Skeletal muscle satellite cell (primary cell): ENCODE data around the gene NDUFS5.

Experiments used
- H3K27me3 ChIP-seq: 2 replicates; pipeline ENCODE4 v1.7.0; 2013; ENCODE audit warnings: low read length; ENCODE audit not compliant: control insufficient read depth, insufficient read depth
- H3K36me3 ChIP-seq: 2 replicates; pipeline ENCODE4 v1.7.0; 2013; ENCODE audit warnings: mild to moderate bottlenecking, control low read depth, low read length; ENCODE audit not compliant: insufficient read depth
- H3K4me1 ChIP-seq: 2 replicates; pipeline ENCODE4 v1.7.0; 2013; ENCODE audit warnings: low read length; ENCODE audit not compliant: control insufficient read depth, insufficient read depth
- H3K4me2 ChIP-seq: 2 replicates; pipeline ENCODE4 v1.7.0; 2013; ENCODE audit warnings: mild to moderate bottlenecking, low read length
- H3K4me3 ChIP-seq: 2 replicates; pipeline ENCODE4 v1.7.0; 2013; ENCODE audit warnings: low read length
- H3K9ac ChIP-seq: 2 replicates; pipeline ENCODE4 v1.7.0; 2013; ENCODE audit warnings: mild to moderate bottlenecking, low read depth, low read length, moderate library complexity
- H3K9me3 ChIP-seq: replicated peaks from 2 replicates; pipeline ENCODE4 v1.7.0; 2013; ENCODE audit warnings: mild to moderate bottlenecking, control low read depth, low read length

NDUFS5 gene

DNA sequence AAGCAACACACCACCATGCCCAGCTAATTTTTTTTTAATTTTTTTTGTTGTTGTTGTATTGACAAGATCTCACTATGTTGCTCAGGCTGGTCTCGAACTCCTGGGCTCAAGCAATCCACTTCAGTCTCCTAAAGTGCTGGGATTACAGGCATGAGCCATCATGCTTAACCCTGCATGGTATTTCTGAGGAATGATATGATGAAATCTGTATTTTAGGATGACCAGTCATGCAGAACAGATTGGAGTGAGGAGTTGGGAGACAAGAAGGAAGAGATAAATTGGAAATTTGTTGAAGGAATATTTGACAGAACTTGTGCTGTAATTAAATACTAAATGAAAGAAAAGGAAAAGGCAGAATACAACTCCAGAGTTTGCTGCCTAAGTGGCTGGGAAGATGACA, 4.7 kb upstream of the NDUFS5 start:
- no peaks in the 10 kb centered on the region for H3K27me3 ChIP-seq
- no peaks in the 10 kb centered on the region for H3K36me3 ChIP-seq
- H3K4me2 ChIP-seq = no peak overlapping the region
- peaks cover 6% of the 10 kb centered on the region for H3K4me1 ChIP-seq
- H3K4me3 ChIP-seq = no peak overlapping the region
- H3K9ac ChIP-seq = no peak overlapping the region
- H3K9me3 ChIP-seq = no peaks in the 10 kb centered on the region

DNA sequence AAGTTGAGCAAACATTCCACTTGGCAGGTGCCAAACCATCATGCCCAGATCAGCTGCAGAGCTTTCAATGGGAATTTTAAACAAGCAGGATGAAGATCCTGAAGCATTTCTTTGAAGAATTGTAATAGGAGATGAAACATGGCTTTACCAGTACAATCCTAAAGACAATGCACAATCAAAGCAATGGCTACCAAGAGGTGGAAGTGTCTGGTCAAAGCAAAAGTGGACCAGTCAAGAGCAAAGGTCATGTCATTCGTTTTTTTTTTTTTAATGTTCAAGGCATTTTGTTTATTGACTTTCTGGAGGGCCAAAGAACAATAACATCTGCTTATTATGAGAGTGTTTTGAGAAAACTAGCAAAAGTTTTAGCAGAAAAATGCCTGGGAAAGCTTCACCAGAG, 3.0 kb upstream of the NDUFS5 start:
- H3K4me3 ChIP-seq = no peak overlapping the region
- peaks cover 6% of the 10 kb centered on the region for H3K4me1 ChIP-seq
- no peaks in the 10 kb centered on the region for H3K9me3 ChIP-seq
- H3K36me3 ChIP-seq = no peaks in the 10 kb centered on the region
- H3K27me3 ChIP-seq = no peaks in the 10 kb centered on the region
- H3K9ac ChIP-seq = no peak overlapping the region
- no peak overlapping the region for H3K4me2 ChIP-seq

DNA sequence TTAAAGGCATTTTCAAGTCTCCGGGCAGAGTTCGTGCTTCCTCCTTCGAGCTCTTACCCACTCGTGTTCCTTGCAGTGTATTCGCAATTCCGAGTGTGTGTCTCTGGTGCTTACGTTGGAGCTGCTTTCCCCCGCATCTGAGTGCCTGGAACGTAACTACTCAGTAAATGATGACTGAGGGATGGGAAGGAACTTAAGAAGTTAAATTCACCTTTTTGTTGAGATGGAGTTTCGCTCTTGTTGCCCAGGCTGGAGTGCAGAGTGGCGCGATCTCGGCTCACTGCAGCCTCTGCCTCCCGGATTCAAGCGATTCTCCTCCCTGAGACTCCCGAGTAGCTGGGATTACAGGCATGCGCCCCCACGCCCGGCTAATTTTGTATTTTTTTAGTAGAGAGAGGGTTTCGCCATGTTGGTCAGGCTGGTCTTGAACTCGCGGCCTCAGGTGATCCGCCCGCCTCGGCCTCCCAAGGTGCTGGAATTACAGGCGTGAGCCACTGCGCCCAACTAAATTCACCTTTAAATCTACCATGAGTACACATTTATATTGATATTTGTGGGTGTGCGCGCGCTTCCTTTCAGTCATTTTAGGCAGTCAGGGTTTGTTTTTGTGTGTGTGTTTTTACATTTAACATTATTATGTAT, 837 bp downstream of the NDUFS5 start:
- H3K9ac ChIP-seq = peak overlapping the region; percentile 95
- H3K4me3 ChIP-seq = peak overlapping the region; percentile 86
- no peaks in the 10 kb centered on the region for H3K9me3 ChIP-seq
- peak overlapping the region; percentile 82 for H3K4me2 ChIP-seq
- peaks cover 6% of the 10 kb centered on the region for H3K4me1 ChIP-seq
- no peaks in the 10 kb centered on the region for H3K27me3 ChIP-seq
- H3K36me3 ChIP-seq = peaks cover 28% of the 10 kb centered on the region

DNA sequence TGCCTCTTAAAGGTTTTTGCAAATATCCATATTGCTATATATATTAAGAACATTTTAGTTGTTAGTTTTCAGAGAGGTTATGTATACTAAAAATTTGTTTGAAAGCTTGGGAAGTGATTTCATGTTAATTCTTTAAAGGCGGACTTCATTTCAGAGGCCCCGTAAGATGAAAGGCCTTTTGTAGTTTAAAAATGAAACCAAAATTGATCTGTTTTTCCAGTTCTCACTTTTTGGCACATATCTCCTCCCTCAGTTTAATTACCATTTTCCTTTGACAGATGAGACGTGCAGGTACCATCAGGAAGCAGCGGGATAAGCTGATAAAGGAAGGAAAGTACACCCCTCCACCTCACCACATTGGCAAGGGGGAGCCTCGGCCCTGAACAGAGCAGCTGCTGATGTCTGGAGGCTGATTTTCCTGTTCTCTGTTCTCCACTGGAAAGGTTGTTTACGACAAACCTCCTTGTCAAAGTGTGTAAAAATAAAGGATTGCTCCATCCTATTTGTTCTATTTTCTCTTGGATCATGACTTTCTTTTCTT, 8.0 kb downstream of the NDUFS5 start:
- Histone ChIP-seq H3K4me1 (no peaks in the 10 kb centered on the region), H3K27me3 (no peaks in the 10 kb centered on the region), H3K9me3 (no peaks in the 10 kb centered on the region), H3K4me3 (no peak overlapping the region), H3K4me2 (no peak overlapping the region), H3K36me3 (peaks cover 51% of the 10 kb centered on the region), H3K9ac (no peak overlapping the region)

DNA sequence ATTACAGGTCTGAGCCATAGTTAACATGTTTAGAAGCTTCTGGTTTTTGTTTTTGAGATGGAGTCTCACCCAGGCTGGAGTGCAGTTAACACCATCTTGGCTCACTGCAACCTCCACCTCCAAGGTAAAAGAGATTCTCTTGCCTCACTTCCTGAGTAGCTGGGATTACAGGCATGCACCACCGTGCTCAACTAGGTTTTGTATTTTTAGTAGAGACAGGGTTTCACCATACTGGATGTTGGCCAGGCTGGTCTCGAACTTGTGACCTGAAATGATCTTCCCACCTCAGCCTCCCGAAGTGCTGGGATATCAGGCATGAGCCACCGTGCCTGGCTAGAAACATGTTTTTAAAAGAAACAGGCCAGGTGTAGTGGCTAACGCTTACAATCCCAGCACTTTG, 10.5 kb downstream of the NDUFS5 start:
- no peak overlapping the region for H3K4me3 ChIP-seq
- no peaks in the 10 kb centered on the region for H3K27me3 ChIP-seq
- no peaks in the 10 kb centered on the region for H3K9me3 ChIP-seq
- peaks cover 35% of the 10 kb centered on the region for H3K36me3 ChIP-seq
- H3K4me2 ChIP-seq = no peak overlapping the region
- H3K9ac ChIP-seq = no peak overlapping the region
- H3K4me1 ChIP-seq = no peaks in the 10 kb centered on the region

DNA sequence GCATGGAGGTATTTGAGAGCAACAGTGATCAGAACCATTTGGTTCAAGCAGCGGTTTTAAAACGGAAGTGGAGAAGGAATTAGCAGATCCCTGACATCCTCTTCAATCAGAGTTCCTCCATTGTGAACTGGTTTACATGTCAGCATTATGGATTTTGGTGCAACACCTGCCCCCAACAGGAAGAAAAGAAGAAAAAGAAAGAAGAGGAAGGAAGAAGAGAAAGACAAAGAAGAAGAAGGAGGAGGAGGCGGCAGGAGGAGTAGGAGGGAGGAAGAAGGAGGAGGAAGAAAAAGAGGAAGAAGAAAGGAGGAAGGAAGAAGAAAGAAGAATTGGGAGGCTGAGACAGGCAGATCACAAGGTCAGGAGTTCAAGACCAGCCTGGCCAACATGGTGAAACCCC, 17.4 kb downstream of the NDUFS5 start:
- Histone ChIP-seq H3K4me2 (no peak overlapping the region), H3K9ac (no peak overlapping the region), H3K9me3 (no peaks in the 10 kb centered on the region), H3K36me3 (peaks cover 5% of the 10 kb centered on the region), H3K4me3 (no peak overlapping the region), H3K27me3 (no peaks in the 10 kb centered on the region), H3K4me1 (peaks cover 17% of the 10 kb centered on the region)

DNA sequence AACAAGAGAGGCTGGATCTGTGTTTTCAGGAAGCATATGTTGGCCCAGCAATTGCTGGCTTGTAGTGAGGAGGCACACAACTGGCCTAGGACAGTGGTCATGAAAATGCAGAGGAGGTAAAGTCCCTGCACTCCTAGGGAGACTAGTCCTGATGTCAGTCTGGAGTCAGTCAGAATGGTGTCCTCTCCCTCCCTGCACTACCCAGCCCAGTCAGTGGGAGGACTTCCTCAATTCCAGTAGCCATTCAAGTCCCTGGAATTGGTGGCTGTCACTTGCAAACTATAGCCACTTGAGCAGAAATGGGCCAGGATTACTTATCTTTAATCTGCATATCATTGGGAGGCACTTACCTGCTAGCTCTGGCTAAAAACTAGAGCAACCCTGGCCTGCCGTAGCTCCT, 18.6 kb downstream of the NDUFS5 start:
- Histone ChIP-seq H3K4me1 (peaks cover 21% of the 10 kb centered on the region), H3K4me3 (no peak overlapping the region), H3K27me3 (no peaks in the 10 kb centered on the region), H3K9ac (no peak overlapping the region), H3K9me3 (no peaks in the 10 kb centered on the region), H3K36me3 (peaks cover 5% of the 10 kb centered on the region), H3K4me2 (no peak overlapping the region)

DNA sequence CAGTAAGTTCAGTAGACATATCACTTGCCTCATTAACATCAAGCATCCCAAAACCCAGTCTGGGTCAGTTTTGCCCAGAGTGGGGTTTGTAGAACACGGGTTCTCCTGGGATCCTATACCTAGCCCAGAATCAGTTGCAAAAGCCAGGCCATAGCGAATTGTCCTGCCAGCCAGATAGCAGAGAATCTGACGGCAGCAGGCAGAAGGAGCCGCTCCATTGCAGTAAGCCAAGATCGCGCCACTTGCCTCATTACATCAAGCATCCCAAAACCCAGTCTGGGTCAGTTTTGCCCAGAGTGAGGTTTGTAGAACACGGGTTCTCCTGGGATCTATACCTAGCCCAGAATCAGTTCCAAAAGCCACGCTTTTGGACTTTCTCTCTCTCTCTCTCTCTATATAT, 19.1 kb downstream of the NDUFS5 start:
- Histone ChIP-seq H3K4me3 (no peak overlapping the region), H3K27me3 (no peaks in the 10 kb centered on the region), H3K4me1 (peaks cover 21% of the 10 kb centered on the region), H3K36me3 (peaks cover 7% of the 10 kb centered on the region), H3K4me2 (no peak overlapping the region), H3K9me3 (no peaks in the 10 kb centered on the region), H3K9ac (no peak overlapping the region)

DNA sequence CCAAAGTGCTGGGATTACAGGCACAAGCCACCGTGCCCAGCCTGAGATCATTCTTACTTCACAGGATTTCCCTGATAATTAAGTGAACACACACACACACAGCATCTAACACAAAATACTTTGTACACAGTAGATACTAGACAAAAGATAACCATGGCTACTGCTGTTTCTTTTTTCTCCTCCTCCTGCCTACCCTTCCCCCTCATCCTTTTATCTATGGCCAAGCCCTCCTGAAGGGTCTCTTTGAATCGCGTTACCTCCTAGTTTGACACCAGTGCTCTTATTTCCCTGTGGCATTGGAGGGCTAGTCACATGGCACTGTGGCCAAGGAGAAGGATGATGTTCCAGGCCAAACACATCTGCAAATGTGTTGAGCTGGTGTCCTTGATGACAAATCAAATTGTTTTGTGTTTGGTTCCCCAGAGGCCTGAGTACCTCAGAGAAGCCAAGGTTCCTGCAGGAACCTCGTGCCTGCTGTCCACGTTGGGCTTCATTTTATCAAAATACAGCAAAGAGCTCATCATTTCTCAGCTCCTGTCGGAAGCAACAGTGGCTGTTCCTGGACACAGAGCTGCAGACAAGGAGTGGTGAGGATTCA, 20.6 kb downstream of the NDUFS5 start:
- Histone ChIP-seq H3K36me3 (peaks cover 7% of the 10 kb centered on the region), H3K4me3 (no peak overlapping the region), H3K9ac (no peak overlapping the region)

DNA sequence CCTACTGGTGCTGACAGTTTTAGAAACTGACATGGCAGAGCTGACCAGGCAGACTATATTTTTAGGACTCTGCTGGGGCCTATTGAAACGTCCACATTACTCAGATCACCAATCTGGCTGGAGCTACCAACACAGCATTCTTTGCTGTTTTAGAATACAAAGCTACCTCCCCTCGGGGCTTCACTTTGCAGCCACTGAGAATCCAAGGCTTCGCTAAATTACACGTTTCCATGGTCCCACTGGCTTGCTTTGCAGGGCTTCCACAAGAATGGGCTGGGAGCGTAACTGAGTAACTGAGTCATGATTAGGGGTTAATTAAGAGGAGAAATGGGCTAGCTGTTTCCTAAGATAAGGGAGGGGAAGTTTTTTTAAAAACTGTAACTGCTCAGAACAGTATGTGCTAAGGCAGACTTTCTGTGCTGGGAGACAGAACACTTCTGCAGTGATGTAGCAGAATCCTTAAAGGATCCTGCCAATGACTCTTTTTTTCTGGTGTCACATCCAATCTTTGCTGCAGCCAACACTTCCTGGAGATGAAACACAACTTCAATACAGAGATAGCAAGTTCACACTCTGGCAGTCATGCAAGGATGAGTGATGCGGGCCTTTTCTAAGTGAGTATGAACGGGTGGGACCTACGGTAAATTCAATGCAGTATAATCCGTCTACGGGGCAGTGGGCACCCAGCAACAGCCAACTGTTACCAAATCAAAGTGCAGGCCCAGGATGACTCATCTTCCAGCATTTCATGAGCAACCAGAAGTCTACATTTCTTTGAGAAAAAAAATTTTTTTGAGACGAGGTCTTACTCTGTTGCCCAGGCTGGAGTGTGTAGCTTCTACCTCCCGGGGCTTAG, 21.5 kb downstream of the NDUFS5 start:
- no peaks in the 10 kb centered on the region for H3K9me3 ChIP-seq
- peak overlapping the region; percentile 6 for H3K9ac ChIP-seq
- peaks cover 5% of the 10 kb centered on the region for H3K36me3 ChIP-seq
- peaks cover 21% of the 10 kb centered on the region for H3K4me1 ChIP-seq
- no peak overlapping the region for H3K4me3 ChIP-seq
- no peaks in the 10 kb centered on the region for H3K27me3 ChIP-seq
- no peak overlapping the region for H3K4me2 ChIP-seq

More for the DNA sequence above, 20.6 kb downstream of the NDUFS5 start:
- Histone ChIP-seq H3K9me3 (no peaks in the 10 kb centered on the region), H3K4me2 (no peak overlapping the region), H3K27me3 (no peaks in the 10 kb centered on the region), H3K4me1 (peaks cover 21% of the 10 kb centered on the region)

DNA sequence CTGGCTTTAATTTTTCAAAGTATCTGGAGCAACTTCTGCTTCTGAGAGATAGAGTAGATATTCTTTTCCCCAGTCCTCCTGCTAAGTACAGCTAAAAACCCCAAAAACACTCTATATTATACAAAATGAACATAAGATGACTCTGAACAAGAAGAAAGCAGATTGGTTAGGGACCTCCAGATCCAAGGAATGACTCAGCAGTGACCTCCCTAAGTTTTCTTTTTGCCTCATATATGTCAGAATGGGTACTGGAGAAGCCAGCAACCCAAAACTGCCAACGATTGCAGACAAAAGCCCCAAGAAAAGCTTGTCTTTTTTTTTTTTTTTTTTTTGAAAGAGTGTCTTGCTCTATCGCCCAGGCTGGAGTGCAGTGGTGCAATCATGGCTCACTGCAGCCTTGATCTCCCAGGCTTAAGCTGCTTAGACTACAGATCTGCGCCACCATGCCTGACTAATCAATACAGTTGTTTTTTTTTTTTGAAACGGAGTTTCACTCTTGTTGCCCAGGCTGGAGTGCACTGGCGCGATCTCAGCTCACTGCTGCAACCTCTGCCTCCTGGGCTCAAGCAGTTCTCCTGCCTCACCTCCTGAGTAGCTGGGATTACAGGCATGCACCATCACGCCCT, 22.7 kb downstream of the NDUFS5 start:
- H3K4me3 ChIP-seq = no peak overlapping the region
- H3K9ac ChIP-seq = no peak overlapping the region
- peaks cover 2% of the 10 kb centered on the region for H3K36me3 ChIP-seq

More for the DNA sequence above, 22.7 kb downstream of the NDUFS5 start:
- Histone ChIP-seq H3K9me3 (no peaks in the 10 kb centered on the region), H3K27me3 (no peaks in the 10 kb centered on the region), H3K4me2 (no peak overlapping the region), H3K4me1 (peaks cover 21% of the 10 kb centered on the region)
